ENCODE results near the gene CANT1.
A peak's percentile ranks its signal among the peaks of the same experiment; 100 is the strongest.

DNA sequence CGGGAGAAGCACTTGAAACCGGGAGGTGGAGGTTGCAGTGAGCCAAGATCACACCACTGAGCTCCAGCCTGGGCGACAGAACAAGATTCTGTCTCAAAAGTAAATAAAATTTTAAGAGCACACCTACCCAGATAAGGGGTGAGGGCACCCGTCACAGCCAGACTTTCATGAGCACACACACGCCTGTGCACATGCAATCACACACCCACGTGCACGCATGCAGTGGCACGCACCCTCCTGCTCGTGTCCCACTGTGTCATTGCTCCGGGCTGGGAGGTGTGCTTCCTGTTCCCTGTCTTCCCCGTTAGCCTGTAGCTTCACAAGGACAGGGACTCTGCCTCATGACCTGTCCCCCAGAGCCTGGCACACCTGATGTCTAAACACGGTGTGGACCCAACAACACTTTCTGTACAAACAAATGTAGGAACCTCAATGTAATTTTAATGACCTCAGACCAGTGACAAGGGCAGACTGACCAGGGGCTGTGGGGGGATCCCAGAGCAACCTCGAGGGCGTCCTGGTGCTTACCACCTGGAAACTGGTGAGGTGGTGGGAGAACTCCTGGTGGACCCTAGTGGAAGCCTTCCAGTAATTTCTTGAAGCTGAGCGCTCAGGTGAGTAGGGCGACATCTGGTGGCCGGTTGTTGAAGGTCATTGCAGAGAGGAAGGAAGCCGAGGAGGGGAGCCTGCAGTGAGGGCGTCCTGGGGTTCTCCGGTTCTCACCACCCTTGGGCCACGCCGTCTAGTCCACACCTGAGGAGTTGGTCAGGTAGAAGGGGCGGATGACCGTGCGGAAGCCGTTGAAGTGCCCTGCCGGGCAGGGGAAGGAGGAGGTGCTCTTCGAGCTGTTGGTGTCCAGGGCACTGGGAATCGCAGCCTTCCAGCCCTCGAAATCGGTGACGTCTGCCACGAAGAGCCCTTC is 38.5 kb downstream of the CANT1 start:
- TF ChIP-seq, protein P1, sequence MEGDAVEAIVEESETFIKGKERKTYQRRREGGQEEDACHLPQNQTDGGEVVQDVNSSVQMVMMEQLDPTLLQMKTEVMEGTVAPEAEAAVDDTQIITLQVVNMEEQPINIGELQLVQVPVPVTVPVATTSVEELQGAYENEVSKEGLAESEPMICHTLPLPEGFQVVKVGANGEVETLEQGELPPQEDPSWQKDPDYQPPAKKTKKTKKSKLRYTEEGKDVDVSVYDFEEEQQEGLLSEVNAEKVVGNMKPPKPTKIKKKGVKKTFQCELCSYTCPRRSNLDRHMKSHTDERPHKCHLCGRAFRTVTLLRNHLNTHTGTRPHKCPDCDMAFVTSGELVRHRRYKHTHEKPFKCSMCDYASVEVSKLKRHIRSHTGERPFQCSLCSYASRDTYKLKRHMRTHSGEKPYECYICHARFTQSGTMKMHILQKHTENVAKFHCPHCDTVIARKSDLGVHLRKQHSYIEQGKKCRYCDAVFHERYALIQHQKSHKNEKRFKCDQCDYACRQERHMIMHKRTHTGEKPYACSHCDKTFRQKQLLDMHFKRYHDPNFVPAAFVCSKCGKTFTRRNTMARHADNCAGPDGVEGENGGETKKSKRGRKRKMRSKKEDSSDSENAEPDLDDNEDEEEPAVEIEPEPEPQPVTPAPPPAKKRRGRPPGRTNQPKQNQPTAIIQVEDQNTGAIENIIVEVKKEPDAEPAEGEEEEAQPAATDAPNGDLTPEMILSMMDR (IDR thresholded peaks at IDR 0.05 in 2 of 3, conservative IDR thresholded peaks at IDR 0.05 in 1 of 3; ENCODE audit: borderline replicate concordance in 1 of 3, insufficient read depth in 1 of 3, low read depth in 2 of 3, low read length in 2 of 3) = peak; percentile 92 to 99 (median 94)
- TF ChIP-seq ZNF274 (IDR thresholded peaks at IDR 0.05; ENCODE audit: low read depth, low read length) (no peak), CEBPB (IDR thresholded peaks at IDR 0.05; ENCODE audit: low read depth) (no peak), EZH2 (IDR thresholded peaks at IDR 0.05) (no peak), JUND (IDR thresholded peaks at IDR 0.05) (no peak), ELF1 (IDR thresholded peaks at IDR 0.05; ENCODE audit: borderline replicate concordance, low read depth) (no peak), POLR2AphosphoS5 (IDR thresholded peaks at IDR 0.05; ENCODE audit: low read depth, low read length) (no peak; the same call in none of the 2 replicates)
- TF ChIP-seq, protein P2, sequence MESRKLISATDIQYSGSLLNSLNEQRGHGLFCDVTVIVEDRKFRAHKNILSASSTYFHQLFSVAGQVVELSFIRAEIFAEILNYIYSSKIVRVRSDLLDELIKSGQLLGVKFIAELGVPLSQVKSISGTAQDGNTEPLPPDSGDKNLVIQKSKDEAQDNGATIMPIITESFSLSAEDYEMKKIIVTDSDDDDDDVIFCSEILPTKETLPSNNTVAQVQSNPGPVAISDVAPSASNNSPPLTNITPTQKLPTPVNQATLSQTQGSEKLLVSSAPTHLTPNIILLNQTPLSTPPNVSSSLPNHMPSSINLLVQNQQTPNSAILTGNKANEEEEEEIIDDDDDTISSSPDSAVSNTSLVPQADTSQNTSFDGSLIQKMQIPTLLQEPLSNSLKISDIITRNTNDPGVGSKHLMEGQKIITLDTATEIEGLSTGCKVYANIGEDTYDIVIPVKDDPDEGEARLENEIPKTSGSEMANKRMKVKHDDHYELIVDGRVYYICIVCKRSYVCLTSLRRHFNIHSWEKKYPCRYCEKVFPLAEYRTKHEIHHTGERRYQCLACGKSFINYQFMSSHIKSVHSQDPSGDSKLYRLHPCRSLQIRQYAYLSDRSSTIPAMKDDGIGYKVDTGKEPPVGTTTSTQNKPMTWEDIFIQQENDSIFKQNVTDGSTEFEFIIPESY (IDR thresholded peaks at IDR 0.05; ENCODE audit: extremely low read depth, insufficient replicate concordance, low read length) = no peak
- TF ChIP-seq, protein P3, sequence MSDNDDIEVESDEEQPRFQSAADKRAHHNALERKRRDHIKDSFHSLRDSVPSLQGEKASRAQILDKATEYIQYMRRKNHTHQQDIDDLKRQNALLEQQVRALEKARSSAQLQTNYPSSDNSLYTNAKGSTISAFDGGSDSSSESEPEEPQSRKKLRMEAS (IDR thresholded peaks at IDR 0.05) = no peak

Measured in HCT116 (cell line).